NCI-H2196 (cell line): ENCODE results near the gene GRK5.

Source experiments
- DNase-seq: peaks from one replicate; lab custom pipeline; 2025; ENCODE audit not compliant: unreplicated experiment; lab: John Stamatoyannopoulos, UW

The GRK5 gene

DNA sequence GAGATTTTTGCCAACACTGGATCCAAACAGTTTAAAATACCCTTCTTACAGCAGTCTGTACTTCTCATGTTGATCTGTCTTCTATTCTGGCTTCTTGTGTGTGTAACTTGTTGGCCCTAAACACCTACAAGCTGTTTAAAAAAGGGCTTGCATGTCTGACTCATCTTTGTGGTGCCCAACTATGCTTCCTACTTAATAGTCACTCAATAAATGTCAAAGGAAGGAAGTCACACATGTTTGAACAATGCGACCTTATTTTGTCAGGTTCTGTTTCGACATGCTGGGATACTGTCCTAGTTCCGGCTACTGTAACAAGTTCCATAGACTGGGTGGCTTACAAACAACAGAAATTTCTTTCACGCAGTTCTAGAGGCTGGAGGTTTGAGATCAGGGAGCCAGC, 9.4 kb upstream of the GRK5 start:
- DNase-seq = no peak

DNA sequence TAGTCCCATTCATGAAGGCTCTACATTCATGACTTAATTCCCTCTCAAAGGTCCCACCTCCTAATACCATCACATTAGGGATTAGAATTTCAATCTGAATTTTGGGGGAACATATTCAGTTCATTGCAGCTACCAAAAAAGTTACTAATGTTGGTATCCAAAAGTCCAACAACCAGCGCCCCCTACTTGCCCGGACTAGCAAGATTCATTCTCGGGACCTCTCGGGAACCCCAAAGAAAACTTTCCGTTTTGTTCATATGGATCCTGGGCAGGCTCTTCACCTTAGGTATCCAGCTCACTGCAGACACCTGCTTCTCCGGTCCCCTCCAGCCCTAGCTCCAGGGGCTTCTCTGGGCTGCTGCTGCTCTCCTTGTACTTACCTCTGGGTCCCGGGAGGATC, 8.9 kb upstream of the GRK5 start:
- no peak for DNase-seq

DNA sequence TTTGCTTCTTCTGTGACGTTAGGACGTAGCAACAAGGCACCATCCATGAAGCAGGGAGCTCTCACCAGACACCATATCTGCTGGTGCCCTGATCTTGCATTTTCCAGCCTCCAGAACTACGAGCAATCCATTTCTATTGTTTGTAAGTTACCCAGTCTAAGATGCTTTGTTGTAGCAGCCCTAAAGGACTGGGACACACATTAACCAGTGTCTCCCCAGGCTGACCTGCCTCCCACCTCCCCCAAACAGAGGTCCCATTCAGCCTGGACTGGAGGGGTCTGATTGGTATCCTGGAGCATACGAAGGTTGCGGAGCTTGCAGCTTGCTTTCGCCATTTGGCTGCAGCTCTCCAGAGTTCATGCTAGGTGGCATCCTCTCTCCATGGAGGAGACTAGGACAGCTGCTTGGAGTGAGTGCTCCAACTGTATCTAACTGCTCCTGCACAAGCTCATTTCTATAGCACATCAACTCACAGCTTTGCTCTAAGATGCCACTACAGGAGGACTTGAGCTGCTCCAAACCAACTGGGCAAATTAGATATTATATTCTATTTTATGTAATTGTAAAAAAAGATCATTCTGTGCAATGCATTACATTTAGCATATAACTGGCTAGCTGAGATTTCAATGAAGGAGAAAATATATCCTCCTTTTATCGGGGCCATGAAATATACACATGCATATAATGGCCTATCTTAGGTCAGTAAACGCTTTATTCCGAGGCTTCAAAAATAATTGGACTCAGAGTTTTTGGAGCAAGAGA, 8.0 kb upstream of the GRK5 start:
- DNase-seq = peak; percentile 41

DNA sequence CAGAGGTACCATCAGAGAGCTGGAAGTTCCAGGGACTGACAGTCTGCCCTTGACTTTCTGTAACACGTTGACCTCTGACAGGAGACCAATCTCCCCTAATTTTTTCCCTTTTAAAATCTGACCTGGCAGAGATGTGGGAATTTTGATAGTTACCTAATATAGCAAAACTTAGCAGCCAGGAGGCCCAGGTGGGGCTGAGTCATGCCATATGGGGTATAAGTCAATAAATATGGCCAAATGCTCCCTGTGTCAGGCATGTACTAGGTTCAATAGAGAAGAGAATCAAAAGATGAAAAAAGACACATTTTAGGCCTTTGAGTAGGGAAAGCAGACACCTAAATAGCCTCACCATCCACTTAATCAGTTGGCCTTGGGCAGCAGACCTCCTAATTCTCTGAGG, 6.1 kb upstream of the GRK5 start:
- no peak for DNase-seq

- no peak for DNase-seq
Measured at GRCh38 chr10:119203006-119203405, 4.4 kb upstream of the GRK5 start.

- no peak for DNase-seq
Measured at GRCh38 chr10:119205894-119206602, 1.3 kb upstream of the GRK5 start.

DNA sequence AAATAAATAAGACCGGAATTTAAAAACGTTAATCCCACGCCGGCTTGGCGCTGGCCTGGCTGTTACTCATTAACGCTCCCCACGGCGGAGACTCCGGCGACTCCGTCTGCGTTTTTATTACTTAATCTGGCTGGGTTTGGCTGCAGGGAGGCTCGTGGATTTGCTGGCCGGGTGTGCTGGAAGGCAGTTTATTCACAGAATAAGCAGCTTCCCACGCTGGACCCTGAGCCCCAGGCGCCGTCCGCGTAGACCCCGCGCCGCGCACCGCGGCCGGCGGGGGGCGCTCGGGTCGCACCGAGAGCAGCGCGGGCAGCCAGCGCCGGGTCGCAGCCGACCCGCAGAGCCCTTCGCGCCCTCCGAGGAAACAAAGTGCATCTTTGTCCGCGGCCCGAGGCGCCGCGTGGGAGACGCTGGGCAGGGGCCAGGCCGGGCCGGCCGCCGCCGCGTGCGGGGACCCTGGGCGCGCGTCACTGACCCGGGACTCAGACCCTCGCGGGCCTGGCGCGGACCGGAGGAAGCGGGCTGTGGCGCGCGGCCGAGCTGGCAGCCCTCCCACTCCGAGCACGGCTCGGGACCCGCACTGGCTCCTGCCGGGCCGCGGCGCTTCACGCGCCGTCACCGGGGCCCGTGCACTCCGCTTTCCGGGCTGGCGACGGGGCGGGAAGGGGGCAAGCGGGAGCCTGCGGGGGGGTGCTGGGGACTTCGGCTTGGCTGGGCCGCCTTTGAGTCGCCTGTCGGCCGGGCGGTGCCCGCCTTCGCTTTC, 587 bp upstream of the GRK5 start:
- peak; percentile 63 for DNase-seq

- DNase-seq = no peak
Measured at GRCh38 chr10:119207713-119208552, 562 bp downstream of the GRK5 start.

GRCh38 chr10:119208553-119208940, 1.2 kb downstream of the GRK5 start:
- DNase-seq = no peak

- DNase-seq = peak; percentile 32
Measured at GRCh38 chr10:119209035-119209735, 1.8 kb downstream of the GRK5 start.

GRCh38 chr10:119209736-119210355, 2.5 kb downstream of the GRK5 start:
- DNase-seq = no peak

GRCh38 chr10:119210633-119211032, 3.3 kb downstream of the GRK5 start:
- no peak for DNase-seq

DNA sequence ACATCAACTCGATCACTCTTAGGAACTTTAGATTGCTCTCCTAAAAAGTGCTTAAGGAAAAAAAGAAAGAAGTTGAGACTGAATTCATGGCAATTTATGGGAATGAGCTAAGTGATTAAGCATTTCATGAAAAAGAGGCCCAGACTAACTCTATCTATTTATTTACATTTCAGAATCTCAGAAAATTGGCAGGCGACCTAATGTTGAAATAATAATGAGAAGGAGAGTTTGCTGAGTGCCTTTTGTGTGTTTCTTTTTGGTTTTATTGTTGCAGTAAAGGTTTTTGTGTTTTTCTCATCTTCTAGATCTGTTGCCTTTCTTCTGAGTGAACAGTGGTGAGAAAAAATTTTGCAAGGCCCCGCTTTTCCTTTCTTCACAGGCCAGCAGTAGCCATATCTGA, 3.8 kb downstream of the GRK5 start:
- DNase-seq = no peak

GRCh38 chr10:119211625-119212441, 4.5 kb downstream of the GRK5 start:
- DNase-seq = no peak

DNA sequence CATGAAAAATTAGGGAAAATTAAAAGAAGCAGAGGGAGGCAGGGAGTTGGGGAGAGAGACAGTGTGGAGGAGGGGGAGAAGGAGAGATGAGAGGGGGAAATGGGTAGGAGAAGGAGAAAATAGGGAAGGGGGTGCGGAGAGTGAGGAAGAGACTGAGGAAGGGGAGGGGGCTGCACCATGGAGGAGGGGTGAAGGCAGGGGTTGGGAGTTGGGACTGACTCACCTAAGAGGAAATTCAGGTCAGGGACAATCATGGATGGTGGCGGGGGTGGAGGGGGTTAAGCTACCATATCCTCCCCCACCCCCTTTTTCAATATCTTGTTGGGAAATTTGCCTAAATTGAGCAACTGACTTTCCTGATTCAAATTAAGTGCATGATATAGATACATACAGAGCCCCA, 8.0 kb downstream of the GRK5 start:
- DNase-seq = no peak

DNA sequence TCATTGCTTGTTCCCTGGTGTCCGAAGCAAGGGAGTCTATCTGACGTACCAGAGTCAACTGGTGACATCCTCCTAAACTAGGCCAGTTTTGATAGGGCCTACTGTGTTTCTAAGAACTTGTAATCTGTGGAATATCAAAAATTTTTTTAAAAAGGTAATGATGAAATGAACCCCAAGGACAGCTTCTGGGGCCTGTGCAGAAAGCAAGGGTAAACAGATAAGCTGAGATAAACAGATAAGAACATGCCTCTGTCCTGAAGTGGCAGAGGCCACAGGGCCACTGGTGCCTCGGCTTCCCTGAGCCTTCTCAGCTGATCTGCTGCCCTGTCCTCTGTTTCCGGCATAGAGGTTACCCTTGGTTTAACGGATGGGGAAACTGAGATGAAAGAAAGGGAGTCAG, 8.8 kb downstream of the GRK5 start:
- no peak for DNase-seq

DNA sequence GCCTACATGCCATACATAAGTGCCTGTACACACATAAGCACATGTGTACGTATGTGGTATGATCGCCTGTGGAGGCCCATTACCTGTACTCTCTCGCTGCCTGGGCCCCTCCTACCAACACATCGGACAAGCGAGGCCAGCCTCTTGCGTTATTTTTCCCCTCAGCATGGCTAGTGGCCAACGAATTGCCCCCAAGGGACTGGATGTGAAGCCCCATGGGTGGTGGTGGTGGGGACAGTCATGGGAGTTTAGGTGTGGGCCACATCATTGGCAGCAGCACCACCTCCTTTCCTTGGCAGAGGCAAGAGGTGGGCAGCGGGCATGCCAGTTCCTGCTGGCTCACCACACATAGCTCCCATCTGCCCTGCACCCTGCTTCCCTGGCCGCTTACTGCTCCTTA, 10.0 kb downstream of the GRK5 start:
- no peak for DNase-seq

DNA sequence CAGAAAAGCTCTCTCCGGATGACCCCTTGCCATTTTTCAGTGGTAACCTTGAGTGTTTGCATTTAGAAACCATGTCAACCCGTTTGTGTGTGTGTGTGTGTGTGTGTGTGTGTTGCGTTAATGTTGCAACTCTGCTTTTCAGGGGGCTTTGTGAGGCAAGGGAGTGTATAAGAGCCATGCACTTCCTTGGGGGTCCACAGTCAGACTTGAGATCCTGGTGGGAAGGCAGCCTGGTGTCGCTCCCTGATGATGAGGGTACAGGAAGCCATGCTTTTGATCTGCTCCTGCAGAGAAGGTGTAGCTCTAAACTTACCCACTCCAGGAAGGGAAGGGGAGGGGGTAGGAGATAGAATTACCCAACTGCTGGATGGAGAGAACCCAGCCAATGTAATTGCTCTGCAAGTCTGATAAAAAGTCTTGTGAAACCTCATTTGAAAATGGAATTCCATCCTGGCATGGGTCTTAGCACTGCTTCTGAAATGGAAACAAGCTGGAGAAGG, 10.7 kb downstream of the GRK5 start:
- no peak for DNase-seq

GRCh38 chr10:119219871-119220270, 12.5 kb downstream of the GRK5 start:
- DNase-seq = no peak
